TTC549 (cell line): ENCODE data around the gene SYCE1.
"Not testable (repeated sequence)": the region's sequence is repeated elsewhere in the genome, so short reads cannot be mapped to it uniquely, and the experiment has no call there.

Experiments
- FAIRE-seq: peaks from 2 replicates; lab custom pipeline; 2012; peaks lifted over from hg19 to GRCh38; lab: Jason Lieb, UNC

Gene SYCE1

GRCh38 chr10:133555521-133555920, 9.9 kb downstream of the SYCE1 start:
- no peak for FAIRE-seq

- no peak for FAIRE-seq
These were observed 10.8 kb downstream of the SYCE1 start for GRCh38 chr10:133554600-133554999.

- FAIRE-seq, result no peak
These were observed 20.9 kb downstream of the SYCE1 start for GRCh38 chr10:133544506-133544905.

GRCh38 chr10:133541441-133541975, 23.9 kb downstream of the SYCE1 start:
- not testable (repeated sequence) for FAIRE-seq

GRCh38 chr10:133537546-133538545, 27.5 kb downstream of the SYCE1 start:
- FAIRE-seq, result no peak

GRCh38 chr10:133536198-133536597, 29.2 kb downstream of the SYCE1 start:
- FAIRE-seq, result no peak

- FAIRE-seq, result no peak
These were observed 31.0 kb downstream of the SYCE1 start for GRCh38 chr10:133534417-133534816.

GRCh38 chr10:133532871-133533270, 32.5 kb downstream of the SYCE1 start:
- no peak for FAIRE-seq

- no peak for FAIRE-seq
These were observed 34.9 kb downstream of the SYCE1 start for GRCh38 chr10:133530506-133530905.

- no peak for FAIRE-seq
These were observed 35.8 kb downstream of the SYCE1 start for GRCh38 chr10:133529576-133529946.

GRCh38 chr10:133528845-133529575, 36.4 kb downstream of the SYCE1 start:
- no peak for FAIRE-seq

- no peak for FAIRE-seq
These were observed 37.0 kb downstream of the SYCE1 start for GRCh38 chr10:133528296-133528844.

GRCh38 chr10:133527771-133528271, 37.6 kb downstream of the SYCE1 start:
- no peak for FAIRE-seq

GRCh38 chr10:133526957-133527588, 38.3 kb downstream of the SYCE1 start, which contains the start of gene CYP2E1:
CYP2E1 (plus strand) TSS chr10:133527363; CDS start chr10:133527396, 33 bp downstream.
- no peak for FAIRE-seq

GRCh38 chr10:133525444-133525843, 39.9 kb downstream of the SYCE1 start:
- no peak for FAIRE-seq

GRCh38 chr10:133523631-133524203, 41.7 kb downstream of the SYCE1 start:
- no peak for FAIRE-seq

GRCh38 chr10:133520193-133520738, 45.1 kb downstream of the SYCE1 start:
- FAIRE-seq, result no peak

GRCh38 chr10:133518517-133518916, 46.9 kb downstream of the SYCE1 start:
- not testable (repeated sequence) for FAIRE-seq

- no peak for FAIRE-seq
These were observed 49.3 kb downstream of the SYCE1 start for GRCh38 chr10:133516057-133516456.

- FAIRE-seq, result no peak
These were observed 49.9 kb downstream of the SYCE1 start for GRCh38 chr10:133515471-133515870.

GRCh38 chr10:133511907-133512528, 53.4 kb downstream of the SYCE1 start:
- no peak for FAIRE-seq
